Melanocyte of skin (primary cell): ENCODE results near the gene ZC3H12D. TPM values are rescaled to one million over a fixed set of nuclear protein-coding genes. Genes with fewer than 3 reads are reported as not detected.

Experiments
- small RNA-seq, 2 donors: library from RNA; depleted of rRNA; stranded (forward); fragments of <200 nt; gene quantifications; one replicate each; pipeline ENCODE3, GENCODE V24; 2012
- total RNA-seq, 2 donors: library from RNA; depleted of rRNA; stranded (reverse); fragments of >200 nt; gene quantifications; 2 replicates each; pipeline ENCODE4 v1.2.3, GENCODE V29; 2012

Gene ZC3H12D
- total RNA-seq: under 1 TPM in 1 of 2 donors, not detected in 1; under 0.01 TPM

GRCh38 chr6:149484733-149485700, at the start of gene ZC3H12D:
ZC3H12D (minus strand) TSS chr6:149485014; CDS start chr6:149474543, 10,471 bp downstream.

GRCh38 chr6:149400050-149400449, 84.8 kb downstream of the ZC3H12D start, which contains the start of gene SUMO4:
SUMO4 (plus strand) TSS chr6:149400262; CDS start chr6:149400392, 130 bp downstream.

Small RNA genes within 50 kb of the gene (small RNA-seq; reads per million reads assigned to genes)
- gene RNU7-3P: 0.73 to 1.5 reads per million in 2 donors

Other genes with a start within 250 kb of the ZC3H12D start
- 10 to 100 TPM; 24.6 to 26.5 TPM for gene TAB2, start 167.3 kb downstream of the ZC3H12D start, total RNA-seq
- 1 to 10 TPM; 2.8 to 3.7 TPM for gene SUMO4, start 84.8 kb downstream of the ZC3H12D start, total RNA-seq
- 10 to 100 TPM; 15.1 to 19.0 TPM for gene PPIL4, start 61.0 kb upstream of the ZC3H12D start, total RNA-seq
- 10 to 100 TPM; 25.6 to 34.4 TPM for gene GINM1, start 81.4 kb upstream of the ZC3H12D start, total RNA-seq
- 10 to 100 TPM; 16.2 to 25.0 TPM for gene KATNA1, start 163.7 kb upstream of the ZC3H12D start, total RNA-seq
- 10 to 100 TPM; 19.6 to 21.0 TPM for gene LATS1, start 233.1 kb upstream of the ZC3H12D start, total RNA-seq